GM12801 (cell line): ENCODE results near the gene FEM1C.

Source experiments
- TF ChIP-seq, protein P1 (sequence below): IDR thresholded peaks from one replicate; pipeline ENCODE4 v1.5.1; 2011; ENCODE audit warnings: control low read depth; ENCODE audit not compliant: insufficient read length; ENCODE audit errors: extremely low read depth

Gene FEM1C

GRCh38 chr5:115580941-115581340, 36.4 kb upstream of the FEM1C start:
- TF ChIP-seq, protein P1, sequence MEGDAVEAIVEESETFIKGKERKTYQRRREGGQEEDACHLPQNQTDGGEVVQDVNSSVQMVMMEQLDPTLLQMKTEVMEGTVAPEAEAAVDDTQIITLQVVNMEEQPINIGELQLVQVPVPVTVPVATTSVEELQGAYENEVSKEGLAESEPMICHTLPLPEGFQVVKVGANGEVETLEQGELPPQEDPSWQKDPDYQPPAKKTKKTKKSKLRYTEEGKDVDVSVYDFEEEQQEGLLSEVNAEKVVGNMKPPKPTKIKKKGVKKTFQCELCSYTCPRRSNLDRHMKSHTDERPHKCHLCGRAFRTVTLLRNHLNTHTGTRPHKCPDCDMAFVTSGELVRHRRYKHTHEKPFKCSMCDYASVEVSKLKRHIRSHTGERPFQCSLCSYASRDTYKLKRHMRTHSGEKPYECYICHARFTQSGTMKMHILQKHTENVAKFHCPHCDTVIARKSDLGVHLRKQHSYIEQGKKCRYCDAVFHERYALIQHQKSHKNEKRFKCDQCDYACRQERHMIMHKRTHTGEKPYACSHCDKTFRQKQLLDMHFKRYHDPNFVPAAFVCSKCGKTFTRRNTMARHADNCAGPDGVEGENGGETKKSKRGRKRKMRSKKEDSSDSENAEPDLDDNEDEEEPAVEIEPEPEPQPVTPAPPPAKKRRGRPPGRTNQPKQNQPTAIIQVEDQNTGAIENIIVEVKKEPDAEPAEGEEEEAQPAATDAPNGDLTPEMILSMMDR = no peak

DNA sequence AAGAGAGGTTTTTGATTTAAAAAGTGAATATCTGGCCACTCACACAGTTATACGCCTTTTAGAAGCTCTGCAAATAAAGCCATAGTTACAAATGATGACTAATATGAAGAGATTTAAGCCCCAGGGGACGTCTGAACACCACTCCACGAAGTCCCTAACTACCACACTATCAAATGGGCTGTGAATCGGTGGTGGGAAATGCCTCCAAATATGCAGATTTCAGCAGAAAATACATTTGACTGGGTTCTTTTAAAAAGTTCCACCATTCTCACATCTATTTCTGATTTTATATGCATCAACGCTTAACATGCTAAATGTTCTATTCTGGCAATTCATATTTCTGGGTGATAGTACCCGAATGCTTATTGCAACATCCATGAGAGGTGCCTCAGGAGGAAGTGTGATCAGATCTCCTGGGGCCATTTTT, 35.2 kb upstream of the FEM1C start:
- TF ChIP-seq, protein P1 = no peak

- TF ChIP-seq, protein P1 = no peak
Observed at GRCh38 chr5:115579216-115579615, 34.6 kb upstream of the FEM1C start.

DNA sequence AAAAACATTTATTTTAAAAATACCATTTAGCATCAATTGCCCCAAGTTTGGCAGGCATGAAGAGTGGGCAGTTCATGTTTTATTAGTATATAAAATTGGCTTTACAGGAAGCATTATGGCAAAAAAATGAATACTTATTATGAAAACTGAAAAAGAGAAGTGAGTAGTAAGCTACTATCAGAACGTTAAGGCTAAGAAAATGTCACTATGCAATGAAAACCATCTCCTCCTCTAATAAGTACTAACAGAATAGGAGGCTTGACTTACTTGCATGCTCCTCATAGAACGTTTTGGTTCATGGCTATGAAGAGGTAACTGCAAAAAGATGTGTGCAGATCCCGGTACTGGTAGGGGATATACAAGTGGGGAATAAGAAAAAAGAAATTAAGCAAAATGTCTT, 34.1 kb upstream of the FEM1C start:
- TF ChIP-seq, protein P1 = no peak

DNA sequence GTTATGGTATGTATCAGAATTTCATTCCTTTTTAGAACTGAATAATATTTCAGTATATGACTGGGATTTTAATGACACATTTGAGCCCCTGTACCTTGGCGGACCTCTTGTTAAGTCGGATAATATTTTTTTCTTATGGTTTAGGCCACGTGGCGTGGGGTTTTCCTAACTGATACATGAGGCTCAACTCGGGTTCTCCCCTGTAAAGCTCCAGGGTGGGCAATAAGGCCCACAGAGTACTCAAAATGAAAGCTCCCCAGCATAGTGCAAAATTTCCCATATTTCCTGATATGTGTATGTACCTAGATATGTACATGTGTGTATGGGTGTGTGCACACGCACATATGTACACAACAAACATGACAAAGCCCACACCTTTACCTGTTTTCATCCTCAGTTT, 33.2 kb upstream of the FEM1C start:
- TF ChIP-seq, protein P1 = no peak

DNA sequence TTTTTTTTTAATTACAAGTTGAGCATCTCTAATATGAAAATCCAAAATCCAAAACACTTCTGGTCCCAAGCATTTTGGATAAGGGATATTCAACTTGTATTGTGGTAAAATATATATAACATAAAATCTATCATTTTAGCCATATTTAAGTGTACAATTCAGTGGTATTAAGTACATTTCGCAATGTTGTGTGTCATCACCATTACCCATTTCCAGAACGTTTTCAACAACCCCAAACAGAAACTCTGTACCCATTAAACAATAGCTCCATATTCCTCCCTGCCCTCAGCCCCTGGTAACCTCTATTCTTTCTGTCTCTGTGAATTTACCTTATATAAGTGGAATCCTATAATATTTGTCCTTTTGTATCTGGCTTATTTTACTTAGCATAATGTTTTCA, 32.8 kb upstream of the FEM1C start:
- TF ChIP-seq, protein P1 = no peak

DNA sequence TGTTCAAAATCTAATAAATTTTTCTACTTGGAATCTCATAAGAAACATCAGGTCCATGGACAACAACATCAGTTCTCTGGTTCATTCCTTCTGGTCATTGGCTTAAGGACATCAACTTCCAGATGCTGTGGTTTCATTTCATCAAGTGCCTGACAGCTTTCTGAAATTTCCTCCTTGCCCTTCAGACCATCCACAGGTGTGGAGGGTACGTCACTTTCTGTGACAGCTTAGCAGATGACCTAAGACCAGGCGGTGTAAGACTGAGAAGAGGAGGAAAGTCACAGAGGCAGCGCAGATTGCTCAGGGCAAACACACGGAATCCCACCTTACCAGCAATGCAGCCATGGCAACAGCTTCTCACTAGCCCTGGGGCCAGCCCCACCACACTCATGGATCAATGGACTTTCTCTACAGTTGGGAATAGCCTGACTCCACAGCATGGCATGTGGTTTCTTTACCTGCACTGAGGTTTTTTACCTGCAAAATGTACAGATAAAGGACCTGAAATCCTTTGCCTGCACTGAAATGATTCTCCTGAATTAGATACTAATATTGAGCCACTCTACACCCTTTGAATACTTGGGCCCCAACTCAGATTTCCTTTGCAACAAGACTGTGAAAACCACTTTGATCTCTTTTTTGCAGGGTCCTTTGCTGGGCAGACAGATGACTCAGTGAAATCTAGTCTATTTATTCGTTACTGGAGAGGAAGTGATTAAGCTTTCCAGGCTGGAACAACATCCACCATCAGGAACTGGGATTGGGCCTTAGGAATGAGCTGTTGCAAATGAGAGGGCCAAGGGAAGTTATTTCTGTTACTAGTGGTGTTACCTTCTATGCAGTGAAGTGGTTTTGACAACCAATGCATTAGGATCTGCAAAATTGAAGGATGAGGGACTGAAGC, 30.8 kb upstream of the FEM1C start:
- TF ChIP-seq, protein P1 = no peak
